Measurements from ENCODE around the gene RPS23.
A peak's percentile ranks its signal among the peaks of the same experiment; 100 is the strongest.

RPS23 gene

DNA sequence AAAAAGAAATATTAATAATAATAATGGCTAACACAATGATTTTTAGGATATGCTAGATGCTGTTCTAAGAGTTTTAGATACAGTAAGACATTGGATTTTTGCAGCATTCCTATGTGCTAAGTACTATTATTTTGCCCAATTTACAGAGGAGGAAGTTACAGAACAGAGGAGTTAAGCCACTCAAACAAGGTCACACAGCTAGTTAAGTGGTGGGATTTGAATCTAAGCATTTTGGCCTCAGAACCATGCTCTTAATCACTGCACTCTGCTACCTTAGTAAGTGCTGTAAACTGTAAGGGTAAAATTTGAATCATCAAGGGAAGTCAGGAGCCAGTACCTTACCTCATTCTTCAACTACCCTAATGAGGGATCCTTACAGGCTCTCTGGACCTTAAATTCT is 25.4 kb downstream of the RPS23 start:
- FAIRE-seq (no peak), DNase-seq (ENCODE audit: insufficient read length, low spot score) (no peak)

DNA sequence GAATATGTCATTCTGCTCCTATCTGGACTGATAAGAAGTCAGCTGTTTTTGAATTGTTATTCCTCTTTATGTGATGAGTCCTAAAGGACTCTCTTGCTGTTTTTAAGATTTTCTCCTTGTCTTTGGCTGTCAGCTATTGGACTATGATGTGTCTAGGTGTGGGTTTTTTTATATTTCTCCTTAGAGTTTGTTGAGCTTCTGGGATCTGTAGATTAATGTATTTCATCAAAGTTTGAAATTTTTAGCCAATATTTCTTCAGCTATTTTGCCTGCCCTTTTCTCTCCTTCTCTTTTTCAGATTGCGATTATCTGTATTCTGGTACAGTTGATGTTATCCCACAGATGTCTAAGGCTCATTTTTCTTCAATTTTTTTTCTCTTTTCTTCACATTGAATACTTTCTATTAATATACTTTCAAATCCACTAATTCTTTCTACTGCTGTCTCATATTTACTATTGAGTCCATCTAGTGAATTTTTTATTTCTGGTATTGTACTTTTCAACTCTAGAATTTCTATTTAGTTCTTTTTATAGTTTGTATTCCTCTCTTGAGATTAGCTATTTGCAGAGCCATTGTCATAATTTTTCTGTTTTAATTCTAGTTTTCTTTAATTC is 31.1 kb downstream of the RPS23 start:
- FAIRE-seq (no peak), DNase-seq (ENCODE audit: insufficient read length, low spot score) (no peak)

DNA sequence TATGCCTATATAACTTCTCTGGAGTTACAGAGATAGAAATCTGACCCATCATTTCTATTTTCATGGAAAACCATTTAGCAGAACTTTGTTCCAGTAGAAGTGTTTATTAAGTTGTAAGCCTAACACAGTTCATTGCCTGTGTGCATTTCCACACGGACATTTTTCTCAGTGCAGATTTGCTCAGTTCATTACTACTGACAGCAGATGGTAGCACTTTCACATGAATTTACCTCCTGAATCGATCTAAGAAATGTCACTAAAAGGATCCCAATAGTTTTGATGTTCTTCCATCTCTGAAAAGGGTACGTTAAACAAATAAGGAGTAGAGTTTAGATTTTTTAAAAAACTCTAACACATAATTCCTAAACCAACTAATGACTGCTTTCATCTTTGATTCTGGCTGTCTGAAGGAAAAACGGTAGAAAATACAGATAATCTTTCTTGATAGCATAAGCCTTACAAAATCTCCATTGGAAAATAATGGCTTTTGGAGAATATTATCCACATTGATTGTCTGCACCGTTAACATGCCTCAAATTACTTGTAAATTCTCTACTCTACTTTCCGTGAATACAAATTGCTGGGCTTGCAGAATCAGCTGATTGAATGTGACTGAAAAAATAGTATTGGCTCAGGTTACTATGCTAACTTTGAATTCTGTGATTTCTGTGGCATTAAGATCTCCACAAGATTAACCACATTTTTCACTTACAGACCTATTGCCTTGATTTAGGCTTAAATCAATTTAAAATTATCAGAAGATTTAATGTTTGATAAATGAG is 33.1 kb downstream of the RPS23 start:
- FAIRE-seq: no peak
- DNase-seq (ENCODE audit: insufficient read length, low spot score): no peak

DNA sequence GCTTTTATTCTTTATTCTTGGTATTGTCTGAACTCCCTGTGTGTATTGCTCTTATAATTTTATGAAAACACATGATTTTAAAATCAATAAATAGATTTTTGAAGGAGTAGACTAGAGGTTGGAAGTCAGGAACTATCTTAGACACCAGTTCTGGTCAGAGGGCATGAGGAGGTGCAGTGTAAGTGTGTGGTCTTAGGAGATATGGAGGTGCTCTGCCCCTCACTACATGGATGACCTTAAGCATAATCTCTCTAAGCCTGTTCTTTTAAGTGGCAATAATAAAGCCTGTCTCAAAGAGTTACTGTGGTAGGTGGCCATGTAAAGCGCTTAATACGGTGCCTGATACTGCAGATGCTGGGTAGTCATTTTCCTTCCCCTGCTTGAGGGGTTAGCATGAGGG is 34.0 kb downstream of the RPS23 start:
- DNase-seq (ENCODE audit: insufficient read length, low spot score) (no peak), FAIRE-seq (no peak)

DNA sequence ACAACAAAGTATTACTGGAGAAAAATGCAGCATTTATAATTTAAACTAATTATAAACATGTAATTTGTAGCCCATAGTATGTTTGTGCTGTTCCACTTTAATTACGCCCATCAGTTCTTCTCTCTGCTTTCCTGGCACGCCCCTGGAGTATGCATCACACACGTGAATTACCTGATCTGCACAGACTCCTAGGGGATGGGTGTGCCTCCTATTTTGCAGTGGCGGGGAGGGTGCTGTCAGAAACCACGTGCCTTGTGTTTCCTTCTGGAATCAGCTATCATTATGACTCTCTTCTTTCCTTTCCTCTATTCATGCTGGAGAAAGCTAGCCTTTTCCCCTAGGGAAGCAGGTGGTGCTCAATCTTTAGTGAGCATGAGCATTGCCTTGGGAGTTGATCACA is 43.3 kb downstream of the RPS23 start:
- DNase-seq (ENCODE audit: insufficient read length, low spot score): no peak
- no peak for FAIRE-seq

DNA sequence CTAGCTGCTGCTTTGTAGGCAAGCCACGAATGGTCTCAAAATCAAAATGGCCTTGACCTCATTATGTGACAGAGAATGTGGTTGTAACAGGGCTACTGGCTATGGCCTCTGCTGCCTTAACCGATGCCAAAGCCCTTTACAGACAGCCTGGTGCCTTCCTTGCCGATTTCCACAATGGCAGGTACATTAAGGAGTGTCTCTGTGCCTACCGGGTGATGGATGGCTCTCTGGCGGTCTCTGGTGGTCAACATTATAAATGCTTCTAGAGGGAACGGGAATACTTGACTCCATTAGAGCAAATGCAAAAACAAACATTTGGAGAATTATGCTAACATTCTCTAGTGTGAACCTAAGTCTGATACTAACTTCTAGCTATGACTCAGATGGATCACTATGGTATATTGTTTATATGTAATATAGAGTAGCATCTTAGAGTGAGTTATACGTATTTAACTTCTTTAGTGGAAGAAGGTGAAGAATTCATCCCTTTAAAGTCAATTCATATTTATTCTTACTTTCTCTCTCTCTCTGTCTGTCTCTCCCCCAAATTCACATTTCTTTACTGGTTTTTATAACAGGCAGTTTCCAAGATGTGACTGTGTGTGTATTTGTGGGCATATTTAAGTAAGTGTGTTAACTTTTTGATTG is 52.5 kb downstream of the RPS23 start:
- FAIRE-seq: peak; percentile 97
- peak; percentile 38 for DNase-seq (ENCODE audit: insufficient read length, low spot score)
